Activated T-cell treated with anti-CD3 and anti-CD28 coated beads, Interleukin-2, amount 50 U/mL, for 24 hours (primary cell): ENCODE results near the gene CNOT10.
"Not testable (repeated sequence)": the region's sequence is repeated elsewhere in the genome, so short reads cannot be mapped to it uniquely, and the experiment has no call there.

Experiments used
- DNase-seq: peaks from one replicate; pipeline ENCODE4 v3.0.0-alpha.2; 2020
- H3K27ac Mint-ChIP-seq: 2 replicates; pipeline ENCODE4 v1.8.0; 2020; ENCODE audit warnings: mild to moderate bottlenecking, mixed read lengths
- H3K27me3 Mint-ChIP-seq: 2 replicates; pipeline ENCODE4 v1.8.0; 2020; ENCODE audit warnings: mixed read lengths
- H3K36me3 Mint-ChIP-seq: 2 replicates; pipeline ENCODE4 v1.8.0; 2020; ENCODE audit warnings: low read depth, mixed read lengths
- H3K4me1 Mint-ChIP-seq: 2 replicates; pipeline ENCODE4 v1.8.0; 2020; ENCODE audit warnings: low read depth, mixed read lengths
- H3K4me3 Mint-ChIP-seq: 2 replicates; pipeline ENCODE4 v1.8.0; 2020; ENCODE audit warnings: mild to moderate bottlenecking, moderate library complexity, mixed read lengths
- H3K9me3 Mint-ChIP-seq: 2 replicates; pipeline ENCODE4 v1.8.0; 2020; ENCODE audit warnings: mixed read lengths

CNOT10 gene

DNA sequence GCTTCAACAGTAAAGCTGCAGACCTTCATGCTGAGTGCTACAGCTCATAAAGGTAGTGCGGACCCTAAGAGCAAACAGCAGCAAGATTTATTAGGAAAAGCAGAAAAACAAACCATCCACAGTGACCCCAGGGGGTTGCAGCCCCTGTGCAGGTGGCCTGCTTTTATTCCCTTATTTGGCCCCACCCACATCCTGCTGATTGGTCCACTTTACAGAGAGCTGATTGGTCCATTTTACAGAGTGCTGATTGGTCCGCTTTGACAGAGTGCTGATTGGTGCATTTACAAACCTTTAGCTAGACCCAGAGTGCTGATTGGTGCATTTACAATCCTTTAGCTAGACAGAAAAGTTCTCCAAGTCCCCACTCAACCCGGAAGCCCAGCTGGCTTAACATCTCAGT is 11.3 kb upstream of the CNOT10 start:
- H3K36me3 Mint-ChIP-seq, H3K9me3 Mint-ChIP-seq, H3K27ac Mint-ChIP-seq, H3K4me3 Mint-ChIP-seq, DNase-seq, H3K4me1 Mint-ChIP-seq, H3K27me3 Mint-ChIP-seq: not testable (repeated sequence)

DNA sequence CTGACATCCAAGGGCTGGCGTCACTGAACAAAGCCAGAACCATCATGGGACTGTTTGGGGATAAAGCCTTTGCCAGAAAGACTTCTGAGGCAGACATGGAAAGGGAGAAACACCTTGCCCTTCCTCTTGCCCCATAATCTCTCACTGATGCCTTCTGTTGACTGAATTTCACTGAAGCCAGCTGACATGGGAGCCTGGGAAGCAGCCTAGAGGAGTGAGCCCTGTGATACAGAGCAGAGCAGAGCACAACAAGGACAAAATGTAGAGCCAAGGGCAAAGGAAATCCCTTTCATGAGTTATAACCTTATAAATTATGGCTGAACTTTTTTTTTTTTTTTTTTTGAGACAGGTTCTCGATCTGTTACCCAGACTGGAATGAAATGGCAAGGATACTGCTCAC is 9.8 kb upstream of the CNOT10 start:
- Mint-ChIP-seq H3K9me3 (peaks cover 3% of the 10 kb centered on the region), H3K27me3 (peaks cover 3% of the 10 kb centered on the region), H3K4me1 (no peaks in the 10 kb centered on the region), H3K4me3 (no peak overlapping the region), H3K27ac (no peak overlapping the region), H3K36me3 (no peaks in the 10 kb centered on the region)
- DNase-seq: no peak

DNA sequence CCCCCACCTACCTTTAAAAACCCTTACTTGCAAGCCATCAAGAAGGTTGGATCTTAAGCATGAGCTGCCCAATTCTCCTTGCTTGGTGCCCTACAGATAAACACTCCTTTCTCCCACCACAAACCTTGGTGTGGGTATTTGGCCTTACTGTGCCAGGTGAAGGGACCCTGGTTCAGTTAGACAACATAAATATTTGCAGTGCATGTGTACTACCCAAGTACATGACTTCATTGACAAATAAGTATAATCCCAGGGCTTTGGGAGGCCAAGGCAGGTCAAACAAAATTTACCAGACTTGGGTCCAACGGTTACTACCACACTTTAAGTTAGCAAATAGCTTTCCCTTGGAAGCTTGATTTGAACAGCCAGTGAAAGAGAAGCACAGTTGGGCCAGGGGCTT is 9.3 kb upstream of the CNOT10 start:
- no peak for DNase-seq
- Mint-ChIP-seq H3K9me3 (peaks cover 3% of the 10 kb centered on the region), H3K27me3 (peaks cover 3% of the 10 kb centered on the region), H3K4me3 (no peak overlapping the region), H3K4me1 (no peaks in the 10 kb centered on the region), H3K36me3 (no peaks in the 10 kb centered on the region), H3K27ac (no peak overlapping the region)

DNA sequence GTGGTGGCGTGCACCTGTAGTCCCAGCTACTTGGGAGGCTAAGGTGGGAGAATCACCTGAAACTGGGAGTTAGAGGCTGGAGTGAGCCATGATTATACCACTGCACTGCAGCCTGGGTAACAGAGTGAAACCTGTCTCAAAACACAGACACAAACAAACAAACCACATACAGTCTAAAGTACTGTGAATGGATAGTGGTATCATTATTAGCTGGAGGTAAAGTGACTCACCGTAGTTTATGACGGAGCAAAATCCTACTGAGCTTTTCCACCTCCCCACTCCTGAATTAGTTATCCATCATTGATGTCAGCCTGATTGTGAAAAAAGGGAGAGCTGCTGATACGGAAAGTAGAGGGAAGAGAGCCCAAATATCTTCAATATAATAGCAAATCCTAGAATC is 3.2 kb upstream of the CNOT10 start:
- no peaks in the 10 kb centered on the region for H3K27me3 Mint-ChIP-seq
- no peak overlapping the region for H3K27ac Mint-ChIP-seq
- no peak overlapping the region for H3K4me3 Mint-ChIP-seq
- peaks cover 14% of the 10 kb centered on the region for H3K36me3 Mint-ChIP-seq
- H3K4me1 Mint-ChIP-seq: peaks cover 18% of the 10 kb centered on the region
- no peak for DNase-seq
- H3K9me3 Mint-ChIP-seq: no peaks in the 10 kb centered on the region

DNA sequence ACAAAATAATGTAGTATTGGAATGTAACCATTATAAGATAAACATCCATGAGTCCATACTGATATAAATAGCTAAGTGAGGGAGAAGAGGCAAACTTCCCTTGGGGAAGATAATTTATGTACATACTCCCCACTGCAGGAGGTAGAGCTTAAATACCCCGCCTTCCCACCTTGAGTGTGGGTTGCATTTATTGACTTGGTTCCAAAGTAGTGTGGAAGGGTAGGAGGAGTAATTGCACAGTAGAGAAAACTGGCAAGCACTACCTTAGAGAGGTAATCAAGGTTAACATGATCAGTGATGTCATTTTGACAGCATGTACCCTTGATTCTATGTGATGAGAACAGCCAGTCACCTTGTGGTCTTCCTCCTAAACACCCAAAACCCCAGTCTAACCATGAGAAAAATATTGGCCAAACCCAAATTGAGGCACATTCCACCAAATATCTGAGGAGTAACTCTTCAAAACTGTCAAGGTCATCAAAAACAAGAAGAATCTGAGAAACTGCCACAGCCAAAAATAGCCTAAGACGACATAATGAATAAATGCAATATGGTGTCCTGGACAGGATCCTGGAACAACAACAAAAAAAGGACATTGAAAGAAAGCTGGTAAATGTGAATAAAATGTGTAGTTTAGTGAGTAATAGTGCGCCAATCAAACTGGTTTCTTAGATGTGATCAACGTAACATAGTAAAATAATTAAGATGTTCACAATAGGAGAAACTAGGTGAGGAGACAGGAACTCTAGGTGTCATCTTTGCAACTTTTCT is 774 bp upstream of the CNOT10 start:
- Mint-ChIP-seq H3K36me3 (peaks cover 26% of the 10 kb centered on the region), H3K4me3 (peak overlapping the region; percentile 94), H3K9me3 (no peaks in the 10 kb centered on the region), H3K27ac (peak overlapping the region; percentile 83), H3K4me1 (peaks cover 27% of the 10 kb centered on the region), H3K27me3 (no peaks in the 10 kb centered on the region)
- no peak for DNase-seq

DNA sequence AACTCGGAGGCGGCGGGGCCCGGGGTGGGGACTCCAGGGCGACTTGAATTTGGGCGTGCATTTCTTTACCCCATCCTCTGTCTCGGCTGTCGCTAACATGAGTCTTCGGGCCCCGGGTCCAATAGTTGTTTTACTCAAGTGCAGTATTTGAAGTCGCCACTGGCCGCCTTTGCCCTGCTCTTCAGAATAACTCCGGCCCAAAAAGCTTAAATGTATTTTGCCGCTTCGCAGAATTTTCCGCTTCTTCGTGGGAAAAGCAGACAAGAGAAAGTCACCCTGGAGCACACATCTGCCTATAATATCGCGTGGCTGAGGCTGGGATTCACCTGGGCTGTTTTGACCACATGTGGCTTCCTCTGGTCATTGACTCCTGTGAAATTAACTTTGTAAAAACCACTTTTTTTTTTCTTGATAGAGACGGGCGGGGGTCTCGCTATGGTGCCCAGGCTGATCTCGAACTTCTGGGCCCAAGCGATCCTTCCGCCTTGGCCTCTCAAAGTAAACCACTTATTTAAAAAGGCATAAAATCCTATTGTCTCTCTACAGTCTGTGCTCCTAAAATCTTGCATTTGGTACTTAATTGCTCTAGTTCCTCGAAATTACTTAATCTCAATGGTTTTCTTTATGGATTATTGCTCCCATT is 676 bp downstream of the CNOT10 start:
- Mint-ChIP-seq H3K27me3 (no peaks in the 10 kb centered on the region), H3K4me3 (peak overlapping the region; percentile 94), H3K27ac (peak overlapping the region; percentile 95), H3K9me3 (no peaks in the 10 kb centered on the region), H3K36me3 (peaks cover 38% of the 10 kb centered on the region), H3K4me1 (peaks cover 37% of the 10 kb centered on the region)
- DNase-seq: no peak

DNA sequence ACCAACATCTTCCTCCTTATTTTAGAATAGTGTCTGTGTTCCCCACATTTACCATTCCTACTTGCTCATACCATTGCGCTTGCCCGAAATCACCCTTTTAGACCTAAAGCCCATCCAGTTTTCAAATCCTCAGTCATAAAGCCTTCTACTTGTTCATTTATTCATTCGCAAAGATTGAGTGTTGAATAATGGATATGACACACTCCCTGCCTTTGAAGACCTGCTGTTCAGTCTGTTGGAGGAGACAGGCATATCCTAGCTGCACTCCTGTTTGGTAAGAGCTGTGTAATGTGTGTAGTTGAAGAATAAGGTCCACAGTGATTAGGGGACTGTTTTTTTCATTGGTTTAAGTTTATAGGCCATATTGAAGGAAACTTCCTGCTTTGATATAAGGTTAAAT is 1.7 kb downstream of the CNOT10 start:
- Mint-ChIP-seq H3K27ac (peak overlapping the region; percentile 95), H3K9me3 (no peaks in the 10 kb centered on the region), H3K4me3 (peak overlapping the region; percentile 94), H3K36me3 (peaks cover 43% of the 10 kb centered on the region), H3K4me1 (peaks cover 37% of the 10 kb centered on the region), H3K27me3 (no peaks in the 10 kb centered on the region)
- DNase-seq: no peak

DNA sequence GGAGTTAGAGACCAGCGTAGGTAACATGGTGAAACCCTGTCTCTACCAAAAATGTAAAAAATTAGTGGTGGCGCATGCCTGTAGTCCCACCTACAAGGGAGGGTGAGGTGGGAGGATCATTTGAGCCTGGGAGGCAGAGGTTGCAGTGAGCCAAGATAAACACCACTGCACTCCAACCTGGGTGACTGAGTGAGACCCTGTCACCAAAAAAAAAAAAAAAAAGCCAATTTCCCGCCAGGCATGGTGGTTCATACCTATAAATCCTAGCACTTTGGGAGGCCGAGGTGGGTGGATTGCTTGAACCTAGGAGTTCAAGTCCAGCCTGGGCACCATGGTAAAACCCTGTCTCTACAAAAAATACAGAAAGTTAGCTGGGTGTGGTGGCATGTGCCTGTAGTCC is 6.9 kb downstream of the CNOT10 start:
- Mint-ChIP-seq H3K27me3 (no peaks in the 10 kb centered on the region), H3K4me3 (no peak overlapping the region), H3K4me1 (peaks cover 33% of the 10 kb centered on the region), H3K27ac (no peak overlapping the region), H3K9me3 (no peaks in the 10 kb centered on the region), H3K36me3 (peaks cover 54% of the 10 kb centered on the region)
- no peak for DNase-seq

DNA sequence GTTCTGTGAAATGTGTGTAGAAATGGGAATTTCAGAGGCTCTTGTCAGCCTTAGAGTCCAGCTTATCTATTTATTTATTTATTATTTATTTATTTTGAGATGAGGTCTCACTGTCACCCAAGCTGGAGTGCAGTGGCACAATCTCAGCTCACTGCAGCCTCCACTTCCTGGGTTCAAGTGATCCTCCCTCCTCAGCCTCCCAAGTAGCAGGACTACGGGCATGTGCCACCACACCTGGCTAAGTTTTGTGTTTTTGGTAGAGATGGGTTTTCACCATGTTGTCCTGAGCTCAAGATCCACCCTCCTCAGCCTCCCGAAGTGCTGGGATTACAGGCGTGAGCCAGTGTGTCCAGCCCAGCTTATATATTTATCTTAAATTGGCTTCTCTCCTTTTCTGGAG is 11.5 kb downstream of the CNOT10 start:
- Mint-ChIP-seq H3K27me3 (no peaks in the 10 kb centered on the region), H3K4me1 (peaks cover 28% of the 10 kb centered on the region), H3K27ac (no peak overlapping the region), H3K4me3 (no peak overlapping the region), H3K36me3 (peaks cover 47% of the 10 kb centered on the region), H3K9me3 (no peaks in the 10 kb centered on the region)
- no peak for DNase-seq

DNA sequence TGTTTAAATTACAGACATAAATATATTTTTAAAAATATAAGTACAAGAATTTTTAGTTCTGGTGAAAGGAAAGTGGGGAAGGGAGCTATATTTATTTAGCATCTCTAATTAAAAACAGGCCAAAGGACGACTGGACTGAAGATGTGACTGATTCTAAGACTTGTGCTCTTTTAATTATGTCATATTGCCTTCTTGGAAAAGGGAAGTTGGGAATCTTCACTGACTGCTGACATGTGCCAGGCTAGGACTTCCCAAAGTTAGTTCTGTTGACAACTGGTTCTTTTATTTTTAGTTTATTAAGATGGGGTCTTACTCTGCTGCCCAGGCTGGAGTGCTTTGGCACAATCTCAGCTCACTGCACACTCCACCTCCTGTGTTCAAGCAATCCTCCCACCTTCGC is 13.5 kb downstream of the CNOT10 start:
- Mint-ChIP-seq H3K27me3 (no peaks in the 10 kb centered on the region), H3K36me3 (peaks cover 48% of the 10 kb centered on the region), H3K4me3 (no peak overlapping the region), H3K9me3 (no peaks in the 10 kb centered on the region), H3K27ac (no peak overlapping the region), H3K4me1 (peaks cover 35% of the 10 kb centered on the region)
- no peak for DNase-seq

DNA sequence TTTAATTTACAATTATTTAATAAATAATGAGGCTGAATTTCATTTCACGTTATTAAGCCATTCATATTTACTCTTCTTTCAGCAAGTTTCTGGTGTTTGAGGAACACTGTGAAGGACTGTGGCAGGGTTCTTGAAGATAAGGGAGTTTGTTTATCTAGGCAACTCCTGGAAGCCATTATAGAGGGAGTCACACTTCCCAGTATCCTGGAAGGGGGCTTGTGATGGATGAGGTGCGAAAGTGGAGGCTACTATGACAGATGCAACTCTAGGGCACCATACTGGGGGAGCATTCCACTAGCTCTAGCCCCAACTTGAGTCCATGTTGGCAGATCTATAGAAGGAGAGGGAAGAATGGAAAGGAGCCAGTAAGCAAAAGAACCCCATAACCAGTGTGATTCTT is 14.4 kb downstream of the CNOT10 start:
- DNase-seq: no peak
- Mint-ChIP-seq H3K4me3 (no peak overlapping the region), H3K27me3 (no peaks in the 10 kb centered on the region), H3K36me3 (peaks cover 48% of the 10 kb centered on the region), H3K27ac (no peak overlapping the region), H3K9me3 (no peaks in the 10 kb centered on the region), H3K4me1 (peaks cover 36% of the 10 kb centered on the region)

DNA sequence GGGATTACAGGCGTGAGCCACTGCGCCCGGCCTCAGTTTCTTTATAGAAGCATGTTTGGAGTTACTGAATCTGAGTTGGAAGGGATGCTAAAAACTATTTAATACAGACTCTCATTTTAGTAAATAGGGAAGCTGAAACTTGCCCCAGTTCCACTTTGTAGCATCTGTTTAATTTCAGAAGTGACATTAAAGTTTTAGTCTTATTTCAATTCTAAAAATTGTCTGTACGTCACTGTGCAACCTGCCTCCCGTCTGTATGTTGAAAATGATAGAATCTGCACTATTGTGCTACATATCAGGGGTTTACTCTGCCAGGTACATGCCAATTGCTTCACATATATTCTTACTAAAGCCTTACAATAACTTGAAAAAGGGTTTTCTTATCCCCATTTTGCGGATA is 15.3 kb downstream of the CNOT10 start:
- Mint-ChIP-seq H3K4me3 (no peak overlapping the region), H3K4me1 (peaks cover 33% of the 10 kb centered on the region), H3K36me3 (peaks cover 48% of the 10 kb centered on the region), H3K27ac (no peak overlapping the region), H3K9me3 (no peaks in the 10 kb centered on the region), H3K27me3 (no peaks in the 10 kb centered on the region)
- no peak for DNase-seq

DNA sequence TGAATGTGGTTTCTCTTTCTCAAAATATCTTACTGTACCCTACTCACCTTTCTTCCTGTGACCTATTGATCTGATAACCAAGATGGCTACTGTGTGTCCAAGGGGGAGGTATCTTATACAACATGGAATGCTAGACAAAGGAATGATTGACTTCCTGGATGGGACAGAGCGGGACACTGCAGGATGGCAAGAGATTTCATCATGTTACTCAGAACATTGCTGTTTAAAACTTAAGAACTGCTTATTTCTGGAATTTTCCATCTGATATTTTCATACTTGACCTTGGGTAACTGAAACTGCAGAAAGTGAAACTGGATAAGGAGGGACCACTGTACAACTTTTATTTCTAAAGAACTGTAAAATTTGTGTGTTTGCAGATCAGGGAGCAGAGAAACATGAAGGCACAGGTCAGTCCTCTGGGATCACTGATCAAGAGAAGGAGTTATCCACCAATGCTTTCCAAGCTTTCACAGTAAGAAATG is 18.5 kb downstream of the CNOT10 start:
- no peaks in the 10 kb centered on the region for H3K27me3 Mint-ChIP-seq
- H3K4me3 Mint-ChIP-seq: no peak overlapping the region
- H3K36me3 Mint-ChIP-seq: peaks cover 60% of the 10 kb centered on the region
- H3K4me1 Mint-ChIP-seq: peaks cover 37% of the 10 kb centered on the region
- H3K9me3 Mint-ChIP-seq: no peaks in the 10 kb centered on the region
- H3K27ac Mint-ChIP-seq: no peak overlapping the region
- DNase-seq: no peak

DNA sequence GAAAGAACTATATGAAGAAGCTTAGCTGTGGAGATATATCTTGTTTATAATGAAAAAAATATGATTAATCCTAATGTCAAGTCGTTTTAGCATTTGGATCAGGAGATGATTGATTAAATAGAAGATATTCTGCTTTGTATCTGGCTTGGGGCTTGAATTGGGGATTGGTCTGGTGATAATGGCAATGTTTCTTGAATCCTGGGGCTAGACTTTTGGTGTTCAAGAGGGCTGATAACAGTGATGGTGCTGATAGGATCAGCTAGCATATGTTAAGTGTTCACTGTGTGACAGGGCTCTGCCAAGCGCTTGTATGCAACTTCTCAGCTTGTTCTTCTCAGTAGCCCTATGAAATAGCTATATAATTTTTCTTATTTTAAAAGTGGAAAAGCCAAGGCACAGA is 20.2 kb downstream of the CNOT10 start:
- Mint-ChIP-seq H3K27ac (no peak overlapping the region), H3K9me3 (no peaks in the 10 kb centered on the region), H3K27me3 (no peaks in the 10 kb centered on the region), H3K4me3 (no peak overlapping the region), H3K36me3 (peaks cover 68% of the 10 kb centered on the region), H3K4me1 (peaks cover 34% of the 10 kb centered on the region)
- no peak for DNase-seq

DNA sequence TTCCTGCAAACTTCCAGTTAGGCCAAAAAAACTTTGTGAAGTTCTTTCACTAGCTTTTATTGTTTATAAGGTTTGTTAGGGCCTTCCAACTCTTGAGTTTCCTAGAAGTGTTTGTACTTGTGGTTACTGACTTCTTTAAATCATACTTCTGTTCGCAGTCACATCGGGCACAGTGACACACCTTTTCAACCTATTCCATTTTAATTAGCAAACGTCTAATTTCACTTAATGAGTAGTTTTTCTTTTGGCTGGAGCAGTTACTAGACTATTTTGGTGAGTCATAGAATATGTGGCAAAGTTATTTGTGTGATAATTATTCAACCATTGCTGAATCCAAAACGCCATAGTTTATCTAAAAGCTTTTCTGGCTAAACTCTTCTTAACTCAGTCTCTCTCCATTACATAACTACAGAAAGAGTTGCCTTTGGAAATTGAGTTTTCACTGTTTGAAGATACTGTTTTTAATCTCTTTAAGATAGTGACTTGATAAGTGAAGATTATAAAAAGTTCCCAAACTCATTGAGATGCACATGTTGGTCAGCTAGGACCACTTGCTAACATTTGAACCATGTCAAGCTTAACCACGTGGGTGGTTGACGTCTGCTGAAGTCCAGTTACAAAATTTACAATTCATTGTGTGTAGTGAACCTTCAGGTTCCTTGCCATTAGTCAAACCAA is 21.5 kb downstream of the CNOT10 start:
- no peak overlapping the region for H3K4me3 Mint-ChIP-seq
- peak overlapping the region; percentile 62 for H3K27ac Mint-ChIP-seq
- peaks cover 74% of the 10 kb centered on the region for H3K36me3 Mint-ChIP-seq
- no peaks in the 10 kb centered on the region for H3K9me3 Mint-ChIP-seq
- peaks cover 29% of the 10 kb centered on the region for H3K4me1 Mint-ChIP-seq
- no peaks in the 10 kb centered on the region for H3K27me3 Mint-ChIP-seq
- no peak for DNase-seq
